ENCODE measurements around the gene AMFR.

AMFR gene

GRCh38 chr16:56350491-56351405 lies 74.6 kb downstream of the AMFR start:
- DNase-seq (ENCODE audit: insufficient read length, low spot score): no peak
- no peak for FAIRE-seq

GRCh38 chr16:56349711-56350161 lies 75.6 kb downstream of the AMFR start:
- FAIRE-seq: no peak
- no peak for DNase-seq (ENCODE audit: insufficient read length, low spot score)

- no peak for FAIRE-seq
- no peak for DNase-seq (ENCODE audit: insufficient read length, low spot score)
These were observed 76.3 kb downstream of the AMFR start for GRCh38 chr16:56349086-56349415.

GRCh38 chr16:56348168-56349085 lies 76.9 kb downstream of the AMFR start:
- no peak for FAIRE-seq
- DNase-seq (ENCODE audit: insufficient read length, low spot score): no peak

GRCh38 chr16:56347670-56348069 lies 77.7 kb downstream of the AMFR start:
- DNase-seq (ENCODE audit: insufficient read length, low spot score): no peak
- no peak for FAIRE-seq

GRCh38 chr16:56347166-56347565 lies 78.2 kb downstream of the AMFR start:
- DNase-seq (ENCODE audit: insufficient read length, low spot score) (no peak), FAIRE-seq (no peak)

GRCh38 chr16:56346131-56346890 lies 79.0 kb downstream of the AMFR start:
- no peak for DNase-seq (ENCODE audit: insufficient read length, low spot score)
- FAIRE-seq: no peak

GRCh38 chr16:56345406-56346050 lies 79.8 kb downstream of the AMFR start:
- DNase-seq (ENCODE audit: insufficient read length, low spot score): no peak
- FAIRE-seq: no peak

GRCh38 chr16:56344518-56345405 lies 80.6 kb downstream of the AMFR start:
- FAIRE-seq (no peak), DNase-seq (ENCODE audit: insufficient read length, low spot score) (no peak)

GRCh38 chr16:56343661-56344517 lies 81.5 kb downstream of the AMFR start:
- DNase-seq (ENCODE audit: insufficient read length, low spot score) (no peak), FAIRE-seq (no peak)

- DNase-seq (ENCODE audit: insufficient read length, low spot score): no peak
- FAIRE-seq: no peak
These were observed 83.5 kb downstream of the AMFR start for GRCh38 chr16:56341656-56342399.

GRCh38 chr16:56340864-56341365 lies 84.4 kb downstream of the AMFR start:
- FAIRE-seq (no peak), DNase-seq (ENCODE audit: insufficient read length, low spot score) (no peak)

- DNase-seq (ENCODE audit: insufficient read length, low spot score) (no peak), FAIRE-seq (no peak)
These were observed 84.9 kb downstream of the AMFR start for GRCh38 chr16:56340416-56340815.

GRCh38 chr16:56339431-56340195 lies 85.7 kb downstream of the AMFR start:
- FAIRE-seq: no peak
- DNase-seq (ENCODE audit: insufficient read length, low spot score): no peak

- FAIRE-seq (no peak), DNase-seq (ENCODE audit: insufficient read length, low spot score) (no peak)
These were observed 86.6 kb downstream of the AMFR start for GRCh38 chr16:56338566-56339318.

- DNase-seq (ENCODE audit: insufficient read length, low spot score) (no peak), FAIRE-seq (no peak)
These were observed 87.5 kb downstream of the AMFR start for GRCh38 chr16:56337858-56338325.

Data from GM19239 (cell line).